Lower leg skin (tissue), 3 donors: ENCODE results near the gene PDE3B.

Source experiments
- CTCF ChIP-seq, 3 donors: fragments of 450-650 bp; IDR thresholded peaks; one replicate each; pipeline ENCODE4 v1.5.1; 2016; ENCODE audit warnings: antibody characterized with exemption in 3 of 3, mild to moderate bottlenecking in 3 of 3, moderate library complexity in 2 of 3
- POLR2A ChIP-seq, 2 donors: fragments of 450-650 bp; IDR thresholded peaks; one replicate each; pipeline ENCODE4 v1.6.1; 2016 to 2017; ENCODE audit warnings: antibody characterized with exemption in 2 of 2, mild to moderate bottlenecking in 1 of 2, moderate library complexity in 1 of 2

GRCh38 chr11:14641801-14642200, 1.8 kb upstream of the PDE3B start:
- TF ChIP-seq CTCF (IDR thresholded peaks at IDR 0.05) (no peak), POLR2A (IDR thresholded peaks at IDR 0.05) (no peak)
